A673 (cell line): ENCODE measurements around the gene KCNMB1.

ENCODE experiments used
- EZH2 ChIP-seq: fragments of 200-600 bp; sonication (generic); IDR thresholded peaks from 2 replicates; pipeline ENCODE4 v1.6.1; 2017; ENCODE audit warnings: borderline replicate concordance, low read depth, mild to moderate bottlenecking, mixed read lengths, antibody characterized with exemption, low read length; ENCODE audit not compliant: poor library complexity, severe bottlenecking
- TF ChIP-seq, protein P1 (sequence below): fragments of 300-800, 200-600 bp; sonication (generic); conservative IDR thresholded peaks from 2 replicates; pipeline ENCODE4 v1.5.1; 2017; ENCODE audit warnings: low read depth, mild to moderate bottlenecking, antibody characterized with exemption, low read length, moderate library complexity, mixed read lengths

GRCh38 chr5:170355601-170356098 is 33.5 kb downstream of the KCNMB1 start:
- TF ChIP-seq, protein P1, sequence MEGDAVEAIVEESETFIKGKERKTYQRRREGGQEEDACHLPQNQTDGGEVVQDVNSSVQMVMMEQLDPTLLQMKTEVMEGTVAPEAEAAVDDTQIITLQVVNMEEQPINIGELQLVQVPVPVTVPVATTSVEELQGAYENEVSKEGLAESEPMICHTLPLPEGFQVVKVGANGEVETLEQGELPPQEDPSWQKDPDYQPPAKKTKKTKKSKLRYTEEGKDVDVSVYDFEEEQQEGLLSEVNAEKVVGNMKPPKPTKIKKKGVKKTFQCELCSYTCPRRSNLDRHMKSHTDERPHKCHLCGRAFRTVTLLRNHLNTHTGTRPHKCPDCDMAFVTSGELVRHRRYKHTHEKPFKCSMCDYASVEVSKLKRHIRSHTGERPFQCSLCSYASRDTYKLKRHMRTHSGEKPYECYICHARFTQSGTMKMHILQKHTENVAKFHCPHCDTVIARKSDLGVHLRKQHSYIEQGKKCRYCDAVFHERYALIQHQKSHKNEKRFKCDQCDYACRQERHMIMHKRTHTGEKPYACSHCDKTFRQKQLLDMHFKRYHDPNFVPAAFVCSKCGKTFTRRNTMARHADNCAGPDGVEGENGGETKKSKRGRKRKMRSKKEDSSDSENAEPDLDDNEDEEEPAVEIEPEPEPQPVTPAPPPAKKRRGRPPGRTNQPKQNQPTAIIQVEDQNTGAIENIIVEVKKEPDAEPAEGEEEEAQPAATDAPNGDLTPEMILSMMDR = no peak
- TF ChIP-seq EZH2 = no peak
